NCI-H1092 (cell line): ENCODE measurements around the gene HTR3B.
A peak's percentile ranks its signal among the peaks of the same experiment; 100 is the strongest.
"Not testable (repeated sequence)": the region's sequence is repeated elsewhere in the genome, so short reads cannot be mapped to it uniquely, and the experiment has no call there.

Experiments used
- DNase-seq: peaks from one replicate; lab custom pipeline; 2025; lab: John Stamatoyannopoulos, UW

HTR3B gene

DNA sequence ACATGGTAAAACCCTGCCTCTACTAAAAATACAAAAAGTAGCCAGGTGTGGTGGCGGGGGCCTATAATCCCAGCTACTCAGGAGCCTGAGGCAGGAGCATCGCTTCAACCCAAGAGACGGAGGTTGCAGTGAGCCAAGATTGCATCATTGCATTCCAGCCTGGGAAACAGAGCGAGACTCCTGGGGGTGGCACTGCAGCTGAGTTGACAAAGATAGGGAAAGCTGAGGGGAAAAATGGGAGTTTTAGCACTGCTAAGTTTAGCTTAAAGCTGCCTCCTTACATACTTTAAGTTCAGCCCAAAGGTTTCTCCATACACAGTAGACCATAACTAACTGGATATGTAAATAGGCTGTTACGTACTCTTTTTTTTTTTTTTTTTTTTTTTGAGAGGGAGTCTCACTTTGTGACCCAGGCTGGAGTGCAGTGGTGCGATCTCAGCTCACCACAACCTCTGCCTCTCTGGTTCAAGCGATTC, 20.2 kb upstream of the HTR3B start:
- no peak for DNase-seq

DNA sequence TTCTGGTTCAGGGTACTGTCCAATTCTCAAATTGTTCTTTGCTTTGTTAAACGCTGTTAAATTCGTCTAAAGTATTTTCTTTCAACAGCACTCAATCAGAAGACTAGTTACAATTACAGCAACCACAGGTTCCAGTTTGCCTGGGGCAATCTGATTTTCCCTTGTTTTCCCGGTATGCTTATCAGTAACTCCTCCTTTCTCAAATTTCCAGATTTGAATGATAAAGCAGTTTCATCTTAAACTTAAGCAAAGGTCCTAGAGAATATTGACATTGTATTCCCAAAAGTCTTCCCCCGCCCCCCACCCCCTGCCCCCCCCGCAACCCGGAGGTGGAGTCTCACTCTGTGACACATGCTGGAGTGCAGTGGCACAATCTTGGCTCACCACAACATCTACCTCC, 18.7 kb upstream of the HTR3B start:
- DNase-seq = no peak

DNA sequence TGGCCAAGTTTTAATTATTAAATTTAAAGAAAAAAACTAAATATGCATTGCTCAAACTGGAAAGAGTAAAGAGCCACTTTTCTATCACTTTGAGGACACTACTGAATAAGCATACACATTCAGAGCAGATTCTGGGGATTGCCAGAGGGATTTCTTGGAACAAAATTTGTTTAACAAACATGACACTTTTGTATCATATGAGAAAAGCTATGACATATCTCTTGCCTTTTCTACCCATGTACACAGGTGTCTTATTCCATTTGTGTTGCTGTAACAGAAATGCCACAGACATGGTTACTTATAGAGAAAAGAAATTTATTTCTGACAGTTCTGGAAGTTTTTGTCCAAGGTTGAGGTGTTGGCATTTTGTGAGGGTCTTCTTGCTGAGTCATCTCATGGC, 15.7 kb upstream of the HTR3B start:
- DNase-seq = no peak

DNA sequence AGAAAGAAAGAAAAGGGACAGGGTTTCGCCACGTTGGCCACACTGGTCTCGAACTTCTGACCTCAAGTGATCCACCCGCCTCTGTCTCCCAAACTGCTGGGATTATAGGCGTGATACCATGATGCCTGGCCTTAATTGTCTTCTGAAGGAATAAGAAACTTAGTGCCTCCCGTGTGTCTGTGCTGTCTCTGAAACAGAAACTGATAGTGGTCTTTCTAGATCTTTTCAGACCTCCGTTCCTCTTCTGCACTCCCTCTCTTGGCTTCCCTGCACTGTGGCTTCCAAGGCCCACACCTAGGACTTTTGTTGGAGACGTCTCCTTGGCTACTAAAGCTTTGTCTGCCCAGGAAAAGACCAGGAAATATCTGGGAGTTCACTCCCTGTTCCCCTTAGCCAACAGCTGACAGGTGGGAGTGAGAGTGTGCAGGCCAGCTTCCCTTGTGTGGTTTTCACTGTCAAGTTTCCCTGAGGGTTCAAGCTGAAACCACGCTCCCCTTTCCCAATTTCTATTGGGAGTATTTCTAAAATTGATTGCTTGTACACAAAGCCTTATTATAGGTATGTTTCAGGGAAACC, 10.1 kb upstream of the HTR3B start:
- no peak for DNase-seq

DNA sequence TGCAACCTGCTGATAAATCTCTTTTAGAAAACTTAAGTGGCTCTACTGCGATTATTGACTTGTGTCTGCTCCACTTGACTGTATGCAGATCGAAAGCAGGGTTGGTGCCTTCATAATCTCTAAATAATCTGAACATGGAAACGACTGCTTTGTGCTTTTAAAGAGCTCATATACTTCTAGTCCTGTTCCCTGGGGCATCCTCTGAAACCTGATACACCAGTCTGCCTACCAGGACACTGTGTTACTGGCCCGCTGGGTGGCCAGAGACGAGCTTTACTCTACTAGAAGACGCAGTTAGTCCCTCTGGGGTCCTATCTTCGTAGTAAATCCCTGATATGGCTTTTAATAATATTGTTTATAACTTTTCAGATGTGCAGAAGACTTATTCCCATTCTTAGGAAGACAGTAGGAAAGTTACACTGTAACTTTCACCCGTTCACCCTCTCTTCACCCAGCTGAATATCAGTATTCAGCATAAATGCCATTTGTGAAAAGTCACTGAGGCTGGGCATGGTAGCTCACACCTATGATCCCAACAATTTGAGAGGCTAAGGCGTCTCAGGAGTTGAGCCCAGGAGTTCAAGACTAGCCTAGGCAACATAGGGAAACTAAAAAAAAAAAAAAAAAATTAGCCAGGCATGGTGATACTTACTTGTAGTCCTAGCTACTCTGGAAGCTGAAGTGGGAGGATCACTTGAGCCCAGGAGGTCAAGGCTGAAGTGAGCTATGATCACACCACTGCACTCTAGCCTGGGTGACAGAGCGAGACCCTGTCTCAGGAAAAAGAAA, 9.0 kb upstream of the HTR3B start:
- DNase-seq = no peak

DNA sequence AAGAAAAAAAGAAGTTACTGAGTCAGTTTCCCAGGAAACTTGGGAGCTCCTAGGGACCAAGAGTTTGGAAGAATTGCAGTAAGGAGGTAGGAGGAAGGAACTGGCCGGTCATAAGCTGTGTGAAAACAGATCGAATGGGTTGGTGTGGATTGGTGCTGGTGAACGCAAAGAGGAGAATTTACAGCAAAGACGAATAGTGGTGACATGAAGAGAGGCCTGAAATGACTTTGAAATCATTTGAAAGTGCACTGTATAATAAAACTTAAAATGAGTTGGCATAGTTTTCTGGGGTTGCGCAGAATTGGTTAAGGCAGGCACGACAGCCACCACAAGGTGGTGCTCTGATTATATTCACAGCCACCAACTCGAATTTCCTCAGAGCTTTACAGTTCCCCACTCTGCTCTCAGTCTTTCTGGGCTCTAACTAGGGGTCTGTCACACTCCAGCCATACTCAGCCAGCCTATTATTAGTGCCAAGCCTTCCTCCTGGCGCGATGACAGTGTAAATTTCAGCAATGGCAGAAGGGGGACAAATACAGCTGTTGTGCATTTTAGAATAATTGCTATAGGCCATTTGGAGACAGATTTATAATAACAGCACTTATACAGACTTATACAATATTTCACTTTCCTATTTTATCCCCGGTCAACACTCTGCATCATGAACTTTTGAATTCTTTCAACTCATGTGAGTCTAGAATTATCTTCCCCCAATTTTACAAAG, 8.3 kb upstream of the HTR3B start:
- peak; percentile 46 for DNase-seq

DNA sequence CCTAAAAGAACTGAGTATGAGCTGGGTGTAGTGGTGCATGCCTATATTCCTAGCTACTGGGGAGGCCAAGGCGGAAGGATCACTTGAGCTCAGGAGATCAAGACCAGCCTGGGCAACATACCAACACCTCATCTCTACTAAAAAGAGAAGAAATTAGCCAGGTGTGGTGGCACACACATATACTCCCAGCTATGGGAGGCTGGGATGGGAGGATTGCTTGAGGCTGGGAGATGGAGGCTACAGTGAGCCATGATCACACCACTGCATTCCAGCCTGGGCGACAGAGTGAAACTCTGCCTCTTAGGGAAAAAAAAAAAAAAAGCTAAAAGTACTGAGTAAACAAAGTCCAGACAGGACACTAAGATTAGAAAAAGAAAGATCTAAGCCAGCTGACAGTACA, 3.5 kb upstream of the HTR3B start:
- DNase-seq = no peak

DNA sequence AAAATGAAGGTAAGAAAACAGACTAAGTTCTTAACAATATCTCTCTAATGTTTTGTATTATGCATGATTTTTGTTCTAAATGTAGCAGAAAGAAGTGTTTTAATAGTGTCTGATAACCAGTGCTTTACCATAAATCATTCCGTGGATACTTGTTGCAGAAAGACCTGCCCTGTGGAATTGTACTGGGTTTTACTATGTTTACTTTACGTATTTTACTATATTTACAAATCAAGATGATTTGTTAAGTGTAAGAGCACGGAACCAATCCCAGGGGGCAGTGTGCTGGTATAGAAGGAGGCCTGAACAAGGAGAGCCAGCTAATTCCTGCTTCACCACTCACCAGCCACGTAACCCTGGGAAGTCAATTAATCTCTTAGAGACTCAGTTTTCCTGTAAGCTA, 1.4 kb downstream of the HTR3B start:
- peak; percentile 52 for DNase-seq

DNA sequence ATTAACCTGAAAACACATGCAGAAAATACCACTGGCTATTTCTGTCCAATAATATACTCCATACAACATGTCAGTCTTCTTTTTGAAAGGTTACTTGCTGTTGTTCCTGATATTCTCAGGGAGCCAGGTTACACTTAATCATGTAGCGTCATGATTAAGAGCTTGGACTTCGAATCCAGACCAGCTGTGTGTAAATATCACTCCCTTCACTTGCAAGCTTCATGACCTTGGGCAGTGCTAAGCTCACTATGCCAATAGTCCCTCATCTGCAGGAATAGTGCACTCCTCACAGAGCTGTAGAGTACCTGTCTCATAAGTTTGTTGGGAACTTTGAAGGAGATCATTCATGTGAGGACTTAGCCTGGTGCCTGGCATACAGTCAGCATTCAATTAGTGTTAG, 1.9 kb downstream of the HTR3B start:
- DNase-seq = no peak

DNA sequence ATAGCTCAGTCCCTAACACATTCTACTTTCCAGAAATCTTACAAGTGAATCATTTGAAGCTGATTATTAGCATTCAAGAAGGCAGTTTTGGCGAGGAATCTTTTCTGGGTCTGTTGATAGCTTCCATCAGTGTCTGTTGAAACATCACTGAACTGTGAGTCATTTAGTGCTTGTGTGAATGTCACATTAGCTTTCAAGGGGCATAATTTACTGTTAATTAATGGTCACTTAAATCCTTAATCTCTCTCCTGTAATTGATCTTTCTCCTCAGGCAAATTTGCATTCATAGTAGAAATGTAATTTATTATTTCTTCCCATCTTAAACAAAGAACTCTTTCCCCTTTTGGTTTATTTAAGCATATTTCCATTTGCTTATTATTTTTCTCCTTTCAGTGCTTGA, 2.6 kb downstream of the HTR3B start:
- no peak for DNase-seq

DNA sequence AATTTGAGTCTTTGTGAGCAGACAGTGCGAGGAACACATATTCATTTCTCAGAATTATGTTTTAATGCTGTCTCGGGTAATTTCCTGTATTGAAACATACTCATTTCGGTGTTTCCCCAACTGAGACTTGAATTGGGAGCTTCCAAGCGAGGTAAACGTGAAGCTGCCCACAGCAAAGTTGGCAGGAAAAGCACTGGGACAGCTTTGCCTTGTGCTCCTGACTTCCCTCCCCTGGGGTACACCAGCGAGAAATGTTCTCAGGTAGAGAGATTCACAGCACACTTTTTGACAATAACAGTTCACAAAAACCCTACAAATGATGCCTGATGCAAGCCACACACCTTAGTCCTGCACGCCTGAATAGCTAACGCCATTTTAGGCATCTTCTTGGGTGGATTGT, 3.1 kb downstream of the HTR3B start:
- DNase-seq = no peak

DNA sequence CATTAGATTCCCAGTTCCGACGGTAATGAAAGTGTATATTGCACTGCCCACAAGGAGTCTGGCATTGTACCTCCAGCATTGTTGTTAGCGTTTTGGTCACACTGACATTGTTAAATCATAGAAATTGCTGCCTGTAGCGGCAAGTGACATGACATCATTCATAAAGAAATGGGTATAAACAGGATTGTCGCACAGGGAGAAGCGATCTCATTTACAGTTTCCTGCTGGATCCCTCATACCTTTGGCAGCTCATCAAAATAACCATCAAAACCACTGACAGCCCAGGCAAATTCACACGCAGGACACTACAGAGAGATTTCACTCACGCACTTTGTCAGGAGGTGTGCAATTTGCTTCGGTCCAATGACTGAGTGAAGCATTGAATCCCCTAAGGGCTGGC, 3.5 kb downstream of the HTR3B start:
- no peak for DNase-seq

DNA sequence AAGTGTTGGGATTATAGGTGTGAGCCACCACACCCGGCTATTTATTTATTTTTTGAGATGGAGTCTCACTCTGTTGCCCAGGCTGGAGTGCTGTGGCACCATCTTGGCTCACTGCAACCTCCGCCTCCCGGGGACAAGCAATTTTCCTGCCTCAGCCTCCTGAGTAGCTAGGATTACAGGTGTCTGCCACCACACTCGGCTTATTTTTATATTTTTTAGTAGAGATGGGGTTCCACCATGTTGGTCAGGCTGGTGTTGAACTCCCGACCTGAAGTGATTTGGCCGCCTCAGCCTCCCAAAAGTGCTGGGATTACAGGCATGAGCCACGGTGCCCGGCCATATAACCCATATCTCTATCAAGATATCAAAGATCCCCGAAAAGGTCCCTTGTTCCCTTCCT, 6.9 kb downstream of the HTR3B start:
- not testable (repeated sequence) for DNase-seq

DNA sequence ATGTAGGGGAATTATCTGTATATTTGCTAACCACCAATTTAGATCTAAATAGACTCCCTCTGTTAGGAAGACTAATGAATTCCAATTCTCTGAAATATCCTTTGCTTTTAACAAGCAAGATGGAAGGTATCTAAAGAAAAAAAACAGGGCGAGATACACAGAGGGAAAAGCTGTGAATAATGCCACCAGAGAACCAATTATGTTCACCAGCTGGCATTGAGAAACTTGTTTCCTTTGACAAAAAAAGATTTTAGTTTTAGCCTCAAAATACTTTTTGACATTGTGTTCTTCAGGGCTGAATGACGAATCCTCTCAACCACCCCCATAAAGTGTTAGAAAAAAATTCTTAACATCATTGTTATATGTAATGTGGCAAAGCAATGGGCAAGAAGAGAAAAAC, 19.0 kb downstream of the HTR3B start:
- DNase-seq = no peak

DNA sequence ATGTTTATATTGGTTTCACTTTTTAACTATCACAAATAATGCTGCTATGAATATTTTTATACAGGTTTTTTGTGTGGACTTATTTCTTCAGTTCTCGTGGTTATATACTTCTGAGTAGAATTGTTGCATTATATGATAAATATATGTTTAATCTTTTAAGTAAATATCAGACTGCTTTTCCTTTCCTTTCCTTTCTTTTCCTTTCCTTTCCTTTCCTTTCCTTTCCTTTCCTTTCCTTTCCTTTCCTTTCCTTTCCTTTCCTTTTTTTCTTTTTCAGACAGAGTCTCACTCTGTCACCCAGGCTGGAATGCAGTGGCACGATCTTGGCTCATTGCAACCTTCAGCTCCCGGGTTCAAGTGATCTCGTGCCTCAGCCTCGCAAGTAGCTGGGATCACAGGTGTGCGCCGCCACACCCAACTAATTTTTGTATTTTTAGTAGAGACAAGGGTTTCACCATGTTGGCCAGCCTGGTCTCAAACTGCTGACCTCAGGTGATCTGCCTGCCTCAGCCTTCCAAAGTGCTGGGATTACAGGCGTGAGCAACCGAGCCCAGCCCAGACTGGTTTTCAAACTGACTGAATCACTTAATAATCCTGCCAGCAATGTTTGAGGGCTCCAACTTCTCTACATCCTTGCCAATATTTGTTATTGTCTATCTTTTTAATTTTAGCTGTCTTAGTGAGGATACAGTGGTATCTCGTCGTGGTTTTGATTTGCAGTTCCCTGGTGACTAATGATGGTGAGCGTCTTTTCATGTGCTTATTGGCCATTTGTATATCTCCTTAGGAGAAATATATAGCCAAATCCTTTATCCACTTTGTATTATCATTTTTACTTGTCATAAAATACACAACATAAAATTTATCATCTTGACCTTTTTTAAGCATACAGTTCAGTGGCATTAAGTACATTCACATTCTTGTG, 21.9 kb downstream of the HTR3B start:
- no peak for DNase-seq

DNA sequence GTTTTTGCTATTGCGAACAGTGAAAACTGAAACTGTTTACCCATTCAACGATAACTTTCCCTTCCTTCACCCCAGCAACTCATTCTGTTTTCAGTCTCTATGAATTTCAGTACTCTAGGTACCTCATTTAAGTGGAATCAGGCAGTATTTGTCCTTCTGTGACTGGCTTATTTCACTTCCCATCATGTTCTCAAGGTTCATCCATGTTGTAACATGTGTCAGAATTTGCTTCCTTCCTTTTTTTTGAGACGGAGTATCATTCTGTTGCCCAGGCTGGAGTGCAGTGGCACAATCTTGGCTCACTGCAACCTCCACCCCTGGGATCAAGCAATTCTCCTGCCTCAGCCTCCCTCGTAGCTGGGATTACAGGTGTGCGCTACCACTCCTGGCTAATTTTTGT, 23.7 kb downstream of the HTR3B start:
- no peak for DNase-seq

DNA sequence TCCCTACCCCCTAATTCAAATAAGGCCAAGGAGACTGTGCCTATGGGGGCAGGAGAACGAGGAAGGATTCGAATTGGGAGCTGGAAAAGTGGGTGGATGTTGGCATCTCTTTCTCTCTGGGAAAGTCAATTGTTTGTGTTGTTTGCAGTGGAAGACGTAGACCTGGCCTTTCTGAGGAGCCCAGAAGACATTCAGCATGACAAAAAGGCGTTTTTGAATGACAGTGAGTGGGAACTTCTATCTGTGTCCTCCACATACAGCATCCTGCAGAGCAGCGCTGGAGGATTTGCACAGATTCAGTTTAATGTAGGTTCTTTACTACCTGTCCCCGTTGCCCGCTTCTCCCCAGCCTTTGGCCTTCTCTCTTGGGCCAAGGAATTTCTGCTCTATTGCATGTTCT, 28.2 kb downstream of the HTR3B start:
- DNase-seq = no peak

DNA sequence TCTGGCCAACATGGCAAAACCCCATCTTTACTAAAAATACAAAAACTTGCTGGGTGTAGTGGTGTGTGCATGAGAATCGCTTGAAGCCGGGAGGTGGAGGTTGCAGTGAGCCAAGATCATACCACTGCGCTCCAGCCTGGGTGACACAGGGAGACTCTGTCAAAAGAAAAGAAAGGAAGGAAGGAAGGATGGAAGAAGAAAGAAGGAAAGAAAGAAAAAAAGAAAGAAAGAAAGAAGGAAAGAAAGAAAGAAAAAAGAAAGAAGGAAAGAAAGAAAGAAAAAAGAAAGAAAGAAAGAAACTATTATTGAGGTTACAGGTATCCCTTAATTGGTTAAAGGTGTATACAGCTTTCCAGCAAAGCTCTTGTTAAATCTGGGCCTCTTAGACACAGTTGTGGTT, 29.6 kb downstream of the HTR3B start:
- DNase-seq = not testable (repeated sequence)

DNA sequence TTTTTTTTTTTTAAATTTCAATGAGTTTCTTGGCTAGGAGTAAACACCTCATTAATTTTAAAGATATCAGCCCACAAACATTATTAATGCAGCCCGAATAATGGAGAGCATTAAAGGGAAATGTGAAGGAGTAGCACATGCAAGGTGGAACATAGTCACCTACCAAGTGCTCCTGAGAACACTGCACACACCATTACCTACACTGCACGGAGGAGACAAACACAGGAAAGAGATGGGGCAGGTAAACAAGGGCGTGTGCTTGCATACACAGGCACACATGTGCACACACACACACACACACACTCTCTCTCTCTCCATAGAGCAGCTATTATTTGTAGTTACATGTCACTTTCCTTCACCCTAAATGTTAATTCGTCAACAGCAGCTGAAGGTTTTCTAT, 30.2 kb downstream of the HTR3B start:
- no peak for DNase-seq

DNA sequence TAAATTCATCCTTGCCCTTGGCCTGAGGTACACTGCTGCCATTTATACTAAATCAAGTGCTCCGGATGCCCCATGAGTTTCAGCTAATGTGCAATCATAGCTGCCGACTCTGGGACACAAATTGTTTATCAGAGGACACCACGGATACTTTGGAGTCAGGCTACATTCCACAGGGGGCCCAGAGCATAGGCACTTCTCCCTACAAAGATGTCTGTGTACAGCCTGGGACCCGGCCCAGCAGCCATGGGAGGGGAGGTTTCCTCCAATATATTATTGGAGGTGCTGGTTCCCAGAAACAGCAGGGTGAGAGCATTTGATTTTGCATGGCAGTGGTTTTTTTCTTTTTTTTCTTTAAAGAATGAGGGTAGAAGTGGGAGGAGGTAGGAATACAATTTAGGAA, 31.3 kb downstream of the HTR3B start:
- DNase-seq = no peak

DNA sequence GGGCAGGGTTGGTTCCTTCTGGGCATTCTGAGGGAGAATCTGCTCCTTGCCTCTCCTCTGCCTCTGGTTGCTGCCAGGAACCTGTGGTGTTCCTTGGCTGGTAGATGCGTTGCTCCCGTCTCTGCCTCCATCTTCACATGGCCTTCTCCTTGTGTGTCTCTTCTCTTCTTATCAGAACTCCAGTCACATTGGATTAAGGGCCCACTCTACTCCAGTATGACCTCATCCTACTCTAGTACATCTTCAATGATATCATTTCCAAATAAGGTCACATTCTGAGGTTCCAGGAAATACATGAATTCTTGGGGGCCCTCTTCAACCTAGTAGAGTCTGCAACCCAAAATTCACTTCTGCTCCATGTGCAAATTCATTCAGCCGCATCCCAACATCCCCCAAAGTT, 33.3 kb downstream of the HTR3B start:
- DNase-seq = no peak

DNA sequence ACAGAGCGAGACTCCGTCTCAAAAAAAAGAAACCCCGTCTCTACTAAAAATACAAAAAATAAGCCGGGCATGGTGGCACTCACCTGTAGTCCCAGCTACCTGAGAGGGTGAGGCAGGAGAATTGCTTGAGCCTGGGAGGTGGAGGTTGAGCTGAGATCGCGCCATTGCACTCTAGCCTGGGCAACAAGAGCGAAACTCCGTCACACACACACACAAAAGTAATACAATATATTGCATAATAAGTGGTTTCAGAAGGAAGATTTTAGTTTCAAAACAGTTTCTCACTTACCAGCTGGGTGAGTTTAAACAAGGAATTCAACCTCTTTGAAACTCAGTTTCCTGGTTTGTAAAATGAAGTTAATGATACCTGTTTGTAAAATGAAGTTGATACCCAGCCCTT, 37.7 kb downstream of the HTR3B start:
- DNase-seq = no peak
